Large intestine (tissue), 12 donors: ENCODE measurements around the gene KBTBD6. TPM values are rescaled to one million over a fixed set of nuclear protein-coding genes. Genes with fewer than 3 reads are reported as not detected.
"Not testable (repeated sequence)": the region's sequence is repeated elsewhere in the genome, so short reads cannot be mapped to it uniquely, and the experiment has no call there.

Experiments
- DNase-seq, 2 donors: peaks; one replicate each; pipeline versions ENCODE4 v3.0.0 to v3.0.0-alpha.2; 2013
- H3K27ac ChIP-seq: one replicate; pipeline ENCODE4 v1.5.1; 2013; ENCODE audit warnings: low read length
- H3K27me3 ChIP-seq: 2 replicates; pipeline ENCODE4 v1.6.1; 2013; ENCODE audit warnings: low read length; ENCODE audit not compliant: control insufficient read depth, insufficient read depth
- H3K36me3 ChIP-seq: 2 replicates; pipeline ENCODE4 v1.6.1; 2013; ENCODE audit warnings: low read length; ENCODE audit not compliant: control insufficient read depth, insufficient read depth
- H3K4me1 ChIP-seq: one replicate; pipeline ENCODE4 v1.6.1; 2013; ENCODE audit warnings: low read length; ENCODE audit not compliant: control insufficient read depth, insufficient read depth
- H3K4me3 ChIP-seq: one replicate; pipeline ENCODE4 v1.5.1; 2013; ENCODE audit warnings: low read length
- H3K9me3 ChIP-seq: one replicate; pipeline ENCODE4 v1.6.1; 2013; ENCODE audit warnings: mild to moderate bottlenecking, low read depth, low read length, moderate library complexity; ENCODE audit not compliant: control insufficient read depth
- WGBS: methylation state at CpG from one replicate; pipeline ENCODE4 v1.1.5; 2013; ENCODE audit warnings: low lambda C conversion rate; ENCODE audit not compliant: insufficient coverage; 5-methylcytosine and 5-hydroxymethylcytosine counted together
- long read RNA-seq, 11 donors: transcript quantifications; one replicate each; lab custom pipeline, GENCODE V29; 2026
- polyA plus RNA-seq: library from polyadenylated mRNA; unstranded; fragments of 120-200 nt; gene quantifications from one replicate; pipeline ENCODE4 v1.2.1, GENCODE V29; 2013

KBTBD6 gene
- 10.3 TPM for polyA plus RNA-seq
- long read RNA-seq, donor 1, full-length matches to known transcripts = 7 of 7 reads
- long read RNA-seq, donor 1, partial matches to known transcripts = 0 of 7 reads
- long read RNA-seq, donor 1, other reads (novel, unspliced or antisense) = 0 of 7 reads
- long read RNA-seq, donor 2, full-length matches to known transcripts = 8 of 8 reads
- long read RNA-seq, donor 2, partial matches to known transcripts = 0 of 8 reads
- long read RNA-seq, donor 2, other reads (novel, unspliced or antisense) = 0 of 8 reads
- long read RNA-seq, donor 3 = 0 reads
- long read RNA-seq, donor 4, full-length matches to known transcripts = 3 of 3 reads
- long read RNA-seq, donor 4, partial matches to known transcripts = 0 of 3 reads
- long read RNA-seq, donor 4, other reads (novel, unspliced or antisense) = 0 of 3 reads
- long read RNA-seq, donor 5, full-length matches to known transcripts = 6 of 6 reads
- long read RNA-seq, donor 5, partial matches to known transcripts = 0 of 6 reads
- long read RNA-seq, donor 5, other reads (novel, unspliced or antisense) = 0 of 6 reads
- long read RNA-seq, donor 6, full-length matches to known transcripts = 13 of 13 reads
- long read RNA-seq, donor 6, partial matches to known transcripts = 0 of 13 reads
- long read RNA-seq, donor 6, other reads (novel, unspliced or antisense) = 0 of 13 reads
- long read RNA-seq, donor 7, full-length matches to known transcripts = 9 of 9 reads
- long read RNA-seq, donor 7, partial matches to known transcripts = 0 of 9 reads
- long read RNA-seq, donor 7, other reads (novel, unspliced or antisense) = 0 of 9 reads
- long read RNA-seq, donor 8, full-length matches to known transcripts = 16 of 16 reads
- long read RNA-seq, donor 8, partial matches to known transcripts = 0 of 16 reads
- long read RNA-seq, donor 8, other reads (novel, unspliced or antisense) = 0 of 16 reads
- long read RNA-seq, donor 9, full-length matches to known transcripts = 11 of 11 reads
- long read RNA-seq, donor 9, partial matches to known transcripts = 0 of 11 reads
- long read RNA-seq, donor 9, other reads (novel, unspliced or antisense) = 0 of 11 reads
- long read RNA-seq, donor 10, full-length matches to known transcripts = 13 of 13 reads
- long read RNA-seq, donor 10, partial matches to known transcripts = 0 of 13 reads
- long read RNA-seq, donor 10, other reads (novel, unspliced or antisense) = 0 of 13 reads
- long read RNA-seq, donor 11, full-length matches to known transcripts = 10 of 10 reads
- long read RNA-seq, donor 11, partial matches to known transcripts = 0 of 10 reads
- long read RNA-seq, donor 11, other reads (novel, unspliced or antisense) = 0 of 10 reads

GRCh38 chr13:41132512-41133152 lies at the start of gene KBTBD6:
TSS of gene KBTBD6 (minus strand) at chr13:41132802. CDS start at chr13:41132511, 291 bp downstream.
- Histone ChIP-seq H3K4me1 (no peaks in the 10 kb centered on the region), H3K9me3 (no peaks in the 10 kb centered on the region)

GRCh38 chr13:41182231-41182630 lies 49.6 kb upstream of the KBTBD6 start:
- no peak overlapping the region for H3K27ac ChIP-seq
- H3K36me3 ChIP-seq = no peaks in the 10 kb centered on the region
- H3K9me3 ChIP-seq = no peaks in the 10 kb centered on the region
- H3K4me3 ChIP-seq = no peak overlapping the region
- H3K27me3 ChIP-seq = no peaks in the 10 kb centered on the region
- no peak for DNase-seq
- no peaks in the 10 kb centered on the region for H3K4me1 ChIP-seq

More at GRCh38 chr13:41132512-41133152, at the start of gene KBTBD6:
- Histone ChIP-seq H3K36me3 (no peaks in the 10 kb centered on the region), H3K27me3 (no peaks in the 10 kb centered on the region), H3K4me3 (peak within 1 kb of the TSS; percentile 55), H3K27ac (peak within 1 kb of the TSS; percentile 41)
- DNase-seq = peak; percentile 96 to 98
- WGBS = 0% methylated on average over 4 of the region's 45 CpGs

- peaks cover 1% of the 10 kb centered on the region for H3K9me3 ChIP-seq
- H3K4me1 ChIP-seq = no peaks in the 10 kb centered on the region
- no peak overlapping the region for H3K4me3 ChIP-seq
- H3K27ac ChIP-seq = no peak overlapping the region
- no peaks in the 10 kb centered on the region for H3K27me3 ChIP-seq
- no peak for DNase-seq
- no CpG with 5 or more reads among the region's 4 CpGs for WGBS
- no peaks in the 10 kb centered on the region for H3K36me3 ChIP-seq
Observed at GRCh38 chr13:41179593-41180250, 47.1 kb upstream of the KBTBD6 start.

GRCh38 chr13:41178040-41178439 lies 45.4 kb upstream of the KBTBD6 start:
- H3K9me3 ChIP-seq = peaks cover 9% of the 10 kb centered on the region
- no peak overlapping the region for H3K4me3 ChIP-seq
- no peak for DNase-seq
- H3K4me1 ChIP-seq = no peaks in the 10 kb centered on the region
- H3K27me3 ChIP-seq = no peaks in the 10 kb centered on the region
- H3K36me3 ChIP-seq = no peaks in the 10 kb centered on the region
- H3K27ac ChIP-seq = no peak overlapping the region
- 96% methylated on average over 6 of the region's 7 CpGs for WGBS

- Histone ChIP-seq H3K27me3 (no peaks in the 10 kb centered on the region), H3K4me1 (no peaks in the 10 kb centered on the region), H3K36me3 (no peaks in the 10 kb centered on the region), H3K27ac (no peak overlapping the region), H3K4me3 (no peak overlapping the region), H3K9me3 (peaks cover 9% of the 10 kb centered on the region)
- DNase-seq = no peak
- WGBS = 50% methylated on average over 2 of the region's 2 CpGs
Observed at GRCh38 chr13:41177616-41178015, 45.0 kb upstream of the KBTBD6 start.

GRCh38 chr13:41175576-41175975 lies 43.0 kb upstream of the KBTBD6 start:
- H3K27me3 ChIP-seq, H3K36me3 ChIP-seq, H3K27ac ChIP-seq, DNase-seq, H3K4me3 ChIP-seq, H3K9me3 ChIP-seq, H3K4me1 ChIP-seq: not testable (repeated sequence)
- no CpG with 5 or more reads among the region's 8 CpGs for WGBS

- H3K9me3 ChIP-seq = no peaks in the 10 kb centered on the region
- H3K27me3 ChIP-seq = no peaks in the 10 kb centered on the region
- no peak overlapping the region for H3K4me3 ChIP-seq
- WGBS = no CpG with 5 or more reads among the region's 3 CpGs
- H3K4me1 ChIP-seq = no peaks in the 10 kb centered on the region
- no peak overlapping the region for H3K27ac ChIP-seq
- DNase-seq = no peak
- no peaks in the 10 kb centered on the region for H3K36me3 ChIP-seq
Observed at GRCh38 chr13:41162151-41162550, 29.5 kb upstream of the KBTBD6 start.

- no peaks in the 10 kb centered on the region for H3K36me3 ChIP-seq
- no peaks in the 10 kb centered on the region for H3K27me3 ChIP-seq
- H3K9me3 ChIP-seq = no peaks in the 10 kb centered on the region
- no peaks in the 10 kb centered on the region for H3K4me1 ChIP-seq
- no peak for DNase-seq
- no peak overlapping the region for H3K4me3 ChIP-seq
- no peak overlapping the region for H3K27ac ChIP-seq
Observed at GRCh38 chr13:41159174-41159573, 26.6 kb upstream of the KBTBD6 start.

- H3K27me3 ChIP-seq = no peaks in the 10 kb centered on the region
- no peaks in the 10 kb centered on the region for H3K36me3 ChIP-seq
- WGBS = no CpG with 5 or more reads among the region's 4 CpGs
- no peak overlapping the region for H3K4me3 ChIP-seq
- no peak for DNase-seq
- no peaks in the 10 kb centered on the region for H3K4me1 ChIP-seq
- peaks cover 3% of the 10 kb centered on the region for H3K9me3 ChIP-seq
- no peak overlapping the region for H3K27ac ChIP-seq
Observed at GRCh38 chr13:41157048-41157717, 24.6 kb upstream of the KBTBD6 start.
